GM12891 (cell line): Measurements from ENCODE around the gene PMM1.

Experiments used
- PAX5 ChIP-seq: IDR thresholded peaks from 2 replicates; pipeline ENCODE4 v1.6.1; 2011; ENCODE audit warnings: low read length, moderate library complexity, mild to moderate bottlenecking; ENCODE audit not compliant: insufficient read depth, severe bottlenecking
- POLR2A ChIP-seq: IDR thresholded peaks from 2 replicates; pipeline ENCODE4 v1.6.1; 2011; ENCODE audit warnings: low read depth, low read length, control low read depth
- POLR2AphosphoS5 ChIP-seq: IDR thresholded peaks from 2 replicates; pipeline ENCODE4 v1.6.1; 2011; ENCODE audit warnings: low read depth, low read length, control low read depth
- POU2F2 ChIP-seq: IDR thresholded peaks from 2 replicates; pipeline ENCODE4 v1.6.1; 2011; ENCODE audit warnings: low read depth, mild to moderate bottlenecking, control low read depth, low read length, moderate library complexity
- SPI1 ChIP-seq: IDR thresholded peaks from 2 replicates; pipeline ENCODE4 v1.6.1; 2011; ENCODE audit warnings: low read depth, low read length, control low read depth
- TAF1 ChIP-seq: IDR thresholded peaks from 2 replicates; pipeline ENCODE4 v1.6.1; 2011; ENCODE audit warnings: low read depth, low read length, control low read depth

GRCh38 chr22:41595703-41596102 is 6.1 kb upstream of the PMM1 start:
- TF ChIP-seq POLR2A (no peak), POLR2AphosphoS5 (no peak), TAF1 (no peak), SPI1 (no peak), POU2F2 (no peak), PAX5 (no peak)
